HCT116 (cell line): Measurements from ENCODE around the gene TIMM50. TPM values are rescaled to one million over a fixed set of nuclear protein-coding genes. Genes with fewer than 3 reads are reported as not detected.

Experiments used
- ATAC-seq: fragments of 200-7000 bp; cut with Tn5 transposase; 2 replicates; pipeline ENCODE4 v1.9.1; 2020; ENCODE audit warnings: mild to moderate bottlenecking, moderate library complexity
- BruUV-seq: library from RNA; stranded (reverse); fragments of 400-500 nt; replicated peaks from 2 replicates; lab custom pipeline; 2021; lab: Mats Ljungman, UMichigan
- CTCF ChIA-PET: fragments of 300-600 bp; sonication (Branson Sonifier 250); formaldehyde crosslinking; loops from one replicate; lab custom pipeline; 2021; ENCODE audit warnings: antibody characterized with exemption; lab: Charles Lee
- POLR2A ChIA-PET: fragments of 300-600, 350-600 bp; sonication (Branson Sonifier 250); formaldehyde crosslinking; loops from one replicate; lab custom pipeline; 2021; ENCODE audit warnings: antibody characterized with exemption; lab: Charles Lee
- RAD21 ChIA-PET, 2 experiments: fragments of 300-600 bp; sonication (Branson Sonifier 250); formaldehyde crosslinking; loops; one replicate each; lab custom pipeline; 2023; ENCODE audit warnings: low total read pairs in 2 of 2; ENCODE audit not compliant: uncharacterized antibody in 2 of 2, unreplicated experiment in 2 of 2, low non-redundant PET in 1 of 2; lab: Charles Lee
- DNase-seq: peaks from one replicate; pipeline ENCODE4 v3.0.0-alpha.2; 2010; ENCODE audit warnings: low read depth, low spot score
- H2AFZ ChIP-seq: fragments of 200-600 bp; shearing (Covaris generic), sonication (generic); 2 replicates; pipeline ENCODE4 v1.6.1; 2017; ENCODE audit warnings: low read depth, mixed run types, mixed read lengths, antibody characterized with exemption, low read length; ENCODE audit not compliant: poor library complexity, severe bottlenecking
- H3K27ac ChIP-seq: 2 replicates; pipeline ENCODE4 v1.5.1; 2012; ENCODE audit warnings: low read depth, low read length
- H3K27me3 ChIP-seq: fragments of 200-600 bp; sonication (generic); 2 replicates; pipeline ENCODE4 v1.6.1; 2016; ENCODE audit warnings: mixed run types, low read length, mixed read lengths; ENCODE audit not compliant: insufficient read depth
- H3K36me3 ChIP-seq, 2 experiments: fragments of 200-500 bp in 1 of 2; fragments of 200-600 bp in 1 of 2; sonication (Bioruptor generic) in 1 of 2; sonication (generic) in 1 of 2; 2 replicates each; pipeline versions ENCODE4 v1.5.1 to v1.6.1; 2014 to 2016; ENCODE audit warnings: low read length in 2 of 2, inconsistent platforms in 1 of 2, mixed read lengths in 1 of 2, mixed run types in 1 of 2; ENCODE audit not compliant: insufficient read depth in 2 of 2, control insufficient read depth in 1 of 2
- H3K4me1 ChIP-seq, 2 experiments: fragments of 200-600 bp in 1 of 2; sonication (generic) in 1 of 2; 2 replicates each; pipeline versions ENCODE4 v1.5.1 to v1.6.1; 2012 to 2017; ENCODE audit warnings: low read length in 2 of 2, inconsistent platforms in 1 of 2, mild to moderate bottlenecking in 1 of 2, mixed read lengths in 1 of 2, mixed run types in 1 of 2, moderate library complexity in 1 of 2; ENCODE audit not compliant: insufficient read depth in 2 of 2, control insufficient read depth in 1 of 2
- H3K4me2 ChIP-seq: fragments of 200-600 bp; sonication (generic); 2 replicates; pipeline ENCODE4 v1.6.1; 2017; ENCODE audit warnings: mixed run types, low read length, mixed read lengths
- H3K4me3 ChIP-seq, 2 experiments: fragments of 200-600 bp in 1 of 2; sonication (generic) in 1 of 2; replicated peaks in 1 of 2; 2 replicates each; pipeline ENCODE4 v1.5.1; 2011 to 2016; ENCODE audit warnings: low read length in 2 of 2, control low read depth in 1 of 2, low read depth in 1 of 2, mild to moderate bottlenecking in 1 of 2, mixed read lengths in 1 of 2, mixed run types in 1 of 2
- H3K79me2 ChIP-seq: fragments of 200-600 bp; sonication (generic); 2 replicates; pipeline ENCODE4 v1.6.1; 2017; ENCODE audit warnings: mild to moderate bottlenecking, mixed run types, low read length, moderate library complexity, mixed read lengths; ENCODE audit not compliant: insufficient read depth
- H3K9ac ChIP-seq: fragments of 200-600 bp; sonication (generic); 2 replicates; pipeline ENCODE4 v1.6.1; 2016; ENCODE audit warnings: low read length, mixed read lengths
- H3K9me2 ChIP-seq: fragments of 200-600 bp; sonication (generic), shearing (Covaris generic); 2 replicates; pipeline ENCODE4 v1.6.1; 2017; ENCODE audit warnings: mixed run types, mild to moderate bottlenecking, moderate library complexity; ENCODE audit not compliant: insufficient read depth
- H3K9me3 ChIP-seq, 2 experiments: fragments of 200-500 bp in 1 of 2; fragments of 200-600 bp in 1 of 2; sonication (Bioruptor generic) in 1 of 2; sonication (generic) in 1 of 2; 2 replicates each; pipeline ENCODE4 v1.6.1; 2014 to 2017; ENCODE audit warnings: low read length in 2 of 2, mixed read lengths in 2 of 2, inconsistent platforms in 1 of 2, low read depth in 1 of 2, mild to moderate bottlenecking in 1 of 2, mixed run types in 1 of 2, moderate library complexity in 1 of 2; ENCODE audit not compliant: control insufficient read depth in 1 of 2, insufficient read depth in 1 of 2
- H4K20me1 ChIP-seq: fragments of 200-600 bp; sonication (generic), shearing (Covaris generic); 2 replicates; pipeline ENCODE4 v1.6.1; 2017; ENCODE audit warnings: mixed run types, mild to moderate bottlenecking, moderate library complexity; ENCODE audit not compliant: insufficient read depth
- ELF1 ChIP-seq: IDR thresholded peaks from 2 replicates; pipeline ENCODE4 v1.6.1; 2012; ENCODE audit warnings: low read depth, borderline replicate concordance
- FOSL1 ChIP-seq: IDR thresholded peaks from 2 replicates; pipeline ENCODE4 v1.6.1; 2012; ENCODE audit warnings: low read depth
- POLR2AphosphoS5 ChIP-seq: IDR thresholded peaks from 2 replicates; pipeline ENCODE4 v1.6.1; 2011; ENCODE audit warnings: mild to moderate bottlenecking, low read depth, low read length, moderate library complexity
- SIN3A ChIP-seq: IDR thresholded peaks from 2 replicates; pipeline ENCODE4 v1.6.1; 2012; ENCODE audit warnings: low read depth
- ZBTB33 ChIP-seq: IDR thresholded peaks from 2 replicates; pipeline ENCODE4 v1.6.1; 2011; ENCODE audit warnings: mild to moderate bottlenecking, low read length, moderate library complexity; ENCODE audit not compliant: insufficient replicate concordance; ENCODE audit errors: extremely low read depth
- ZFX ChIP-seq: fragments of 450-650 bp; IDR thresholded peaks from 2 replicates; pipeline ENCODE4 v1.6.1; 2017
- ZNF274 ChIP-seq: fragments of 200-500 bp; sonication (Bioruptor generic); IDR thresholded peaks from 2 replicates; pipeline ENCODE4 v1.6.1; 2014; ENCODE audit warnings: mild to moderate bottlenecking, low read depth, low read length, inconsistent platforms
- intact Hi-C: fragments of 100-400 bp; cut with micrococcal nuclease; formaldehyde crosslinking; loops from 2 replicates; pipeline ENCODE4 v1.10.0; 2022
- total RNA-seq: library from RNA; stranded (reverse); gene quantifications from one replicate; pipeline ENCODE4 v1.2.1, GENCODE V29; 2021; ENCODE audit not compliant: unreplicated experiment

TIMM50 gene
- total RNA-seq, 1 experiment from 2014 or later: 111 TPM

- ATAC-seq: no peak
- Histone ChIP-seq H2AFZ (no peak overlapping the region), H3K9ac (peak overlapping the region; percentile 100), H3K27me3 (no peaks in the 10 kb centered on the region), H3K36me3 (peaks cover 26 to 34% of the 10 kb centered on the region in 2 experiments; a peak in 3 of 4 replicates), H3K4me1 (peaks cover 54 to 83% of the 10 kb centered on the region in 2 experiments), H3K4me3 (peak overlapping the region; percentile 98 to 99), H4K20me1 (peaks cover 13% of the 10 kb centered on the region; the same call in 1 of the 2 replicates), H3K9me2 (no peaks in the 10 kb centered on the region), H3K79me2 (peaks cover 36% of the 10 kb centered on the region), H3K9me3 (no peaks in the 10 kb centered on the region), H3K27ac (peak overlapping the region; percentile 84), H3K4me2 (peak overlapping the region; percentile 92)
- ChIA-PET RAD21 (no interaction called here), POLR2A (interaction anchor here (0.8 to 1.2 kb wide), 3 partner anchors 25 to 32 kb away, joined by 3 to 4 read pairs (median 3); partner anchors contain the start of gene ZFP36), CTCF (no interaction called here)
- DNase-seq: no peak
- no TSS peak for BruUV-seq
- intact Hi-C loops: no loop called here
- TF ChIP-seq ZFX (no peak), FOSL1 (no peak), ZBTB33 (no peak), ELF1 (no peak), ZNF274 (no peak), POLR2AphosphoS5 (peak; percentile 7; the same call in 1 of the 2 replicates), SIN3A (no peak)
Observed at GRCh38 chr19:39433480-39434079, 47.1 kb upstream of the TIMM50 start.
